GM23338 (cell line): ENCODE measurements around the gene NFIA. TPM values are rescaled to one million over a fixed set of nuclear protein-coding genes. Genes with fewer than 3 reads are reported as not detected.

Experiments
- ATAC-seq: fragments of 200-7000 bp; cut with Tn5 transposase; 3 replicates; pipeline ENCODE4 v1.9.1; 2020
- DNase-seq: peaks from one replicate; pipeline ENCODE4 v3.0.0-alpha.2; 2015; ENCODE audit warnings: low spot score
- H2AFZ ChIP-seq: fragments of 200-600 bp; sonication (generic); 2 replicates; pipeline ENCODE4 v1.8.0; 2016; ENCODE audit warnings: antibody characterized with exemption, mild to moderate bottlenecking, moderate library complexity
- H3F3A ChIP-seq: fragments of 200-600 bp; sonication (generic); replicated peaks from 2 replicates; pipeline ENCODE4 v1.8.0; 2017; ENCODE audit warnings: antibody characterized with exemption, mixed run types, low read depth
- H3K27ac ChIP-seq: fragments of 200-600 bp; sonication (generic); 2 replicates; pipeline ENCODE4 v1.6.1; 2016; ENCODE audit warnings: low read depth
- H3K27me3 ChIP-seq: fragments of 200-600 bp; sonication (generic); 2 replicates; pipeline ENCODE4 v1.8.0; 2016; ENCODE audit warnings: mild to moderate bottlenecking, mixed run types, moderate library complexity; ENCODE audit not compliant: insufficient read depth
- H3K36me3 ChIP-seq: fragments of 200-600 bp; sonication (generic); 2 replicates; pipeline ENCODE4 v1.8.0; 2016; ENCODE audit warnings: mild to moderate bottlenecking; ENCODE audit not compliant: insufficient read depth
- H3K4me1 ChIP-seq: fragments of 200-600 bp; sonication (generic); 2 replicates; pipeline ENCODE4 v1.8.0; 2016; ENCODE audit warnings: mild to moderate bottlenecking, moderate library complexity; ENCODE audit not compliant: insufficient read depth
- H3K4me2 ChIP-seq: fragments of 200-600 bp; sonication (generic); 2 replicates; pipeline ENCODE4 v1.7.1; 2017; ENCODE audit warnings: mixed run types
- H3K4me3 ChIP-seq: fragments of 200-600 bp; sonication (generic); 2 replicates; pipeline ENCODE4 v1.6.1; 2016; ENCODE audit warnings: mixed run types
- H3K79me2 ChIP-seq: fragments of 200-600 bp; sonication (generic); replicated peaks from 2 replicates; pipeline ENCODE4 v1.8.0; 2017; ENCODE audit warnings: mild to moderate bottlenecking; ENCODE audit not compliant: insufficient read depth
- H3K9me2 ChIP-seq: fragments of 200-600 bp; sonication (generic); 2 replicates; pipeline ENCODE4 v1.8.0; 2017; ENCODE audit not compliant: insufficient read depth
- H4K20me1 ChIP-seq: fragments of 200-600 bp; sonication (generic); replicated peaks from 2 replicates; pipeline ENCODE4 v1.8.0; 2017; ENCODE audit warnings: mild to moderate bottlenecking; ENCODE audit not compliant: insufficient read depth
- H3K27ac Mint-ChIP-seq: 2 replicates; pipeline ENCODE4 v1.8.0; 2020; ENCODE audit warnings: inconsistent platforms, mild to moderate bottlenecking, moderate library complexity, mixed read lengths
- H3K27me3 Mint-ChIP-seq: 3 replicates; pipeline ENCODE4 v1.8.0; 2022; ENCODE audit warnings: low read depth, mild to moderate bottlenecking, moderate library complexity, mixed read lengths, inconsistent platforms; ENCODE audit not compliant: insufficient read depth, poor library complexity
- H3K36me3 Mint-ChIP-seq: 3 replicates; pipeline ENCODE4 v1.8.0; 2021; ENCODE audit warnings: low read depth, mild to moderate bottlenecking, inconsistent platforms, moderate library complexity, mixed read lengths
- H3K4me1 Mint-ChIP-seq: 3 replicates; pipeline ENCODE4 v1.8.0; 2020; ENCODE audit warnings: mild to moderate bottlenecking, inconsistent platforms, mixed read lengths
- H3K4me3 Mint-ChIP-seq: 3 replicates; pipeline ENCODE4 v1.8.0; 2021; ENCODE audit warnings: moderate library complexity, mild to moderate bottlenecking, inconsistent platforms, mixed read lengths
- H3K9me3 Mint-ChIP-seq: 3 replicates; pipeline ENCODE4 v1.8.0; 2020; ENCODE audit warnings: moderate library complexity, mild to moderate bottlenecking, inconsistent platforms, mixed read lengths
- CREB1 ChIP-seq: fragments of 250-450 bp; sonication (Bioruptor Pico); IDR thresholded peaks from 2 replicates; pipeline ENCODE4 v1.5.0; 2020; ENCODE audit warnings: low read depth, mild to moderate bottlenecking, moderate library complexity
- JUNB ChIP-seq: IDR thresholded peaks from one replicate; pipeline ENCODE4 v1.6.1; 2016; ENCODE audit warnings: antibody characterized with exemption; ENCODE audit not compliant: unreplicated experiment
- NANOG ChIP-seq: IDR thresholded peaks from 2 replicates; pipeline ENCODE4 v1.6.1; 2016; ENCODE audit warnings: antibody characterized with exemption, borderline replicate concordance
- POLR2AphosphoS5 ChIP-seq: IDR thresholded peaks from 2 replicates; pipeline ENCODE4 v1.6.1; 2016; ENCODE audit warnings: antibody characterized with exemption, low read depth
- STAT1 ChIP-seq: IDR thresholded peaks from one replicate; pipeline ENCODE4 v1.6.1; 2016; ENCODE audit warnings: antibody characterized with exemption; ENCODE audit not compliant: unreplicated experiment
- ZNF114 ChIP-seq: fragments of 250-450 bp; sonication (Bioruptor Pico); IDR thresholded peaks from 2 replicates; pipeline ENCODE4 v1.5.0; 2020; ENCODE audit warnings: mild to moderate bottlenecking, moderate library complexity
- polyA plus RNA-seq: library from polyadenylated mRNA; unstranded; fragments of >200 nt; fragmentation: Nextera tagmentation; extraction: Ambion mirVana; gene quantifications from 2 replicates; pipeline ENCODE4 v1.2.1, GENCODE V29; 2016
- total RNA-seq: library from RNA; depleted of rRNA; stranded (reverse); fragments of >200 nt; shearing (Covaris generic); gene quantifications from 2 replicates; pipeline ENCODE4 v1.2.3, GENCODE V29; 2014
- TF ChIP-seq, protein P1 (sequence below): fragments of 250-450 bp; sonication (Bioruptor Pico); IDR thresholded peaks from 2 replicates; pipeline ENCODE4 v1.5.0; 2020; ENCODE audit warnings: mild to moderate bottlenecking, moderate library complexity
- TF ChIP-seq, protein P2 (sequence below): IDR thresholded peaks from 2 replicates; pipeline ENCODE4 v1.6.1; 2016; ENCODE audit warnings: antibody characterized with exemption
- TF ChIP-seq, protein P3 (sequence below), 2 experiments: fragments of 200-600 bp in 1 of 2; sonication (generic) in 1 of 2; conservative IDR thresholded peaks; 2 replicates each; pipeline versions ENCODE4 v1.5.1 to v1.6.1; 2016 to 2017; ENCODE audit warnings: antibody characterized with exemption in 2 of 2, low read depth in 2 of 2, mild to moderate bottlenecking in 2 of 2, moderate library complexity in 1 of 2

The NFIA gene
- total and polyA plus RNA-seq, 2 experiments from 2014 or later, result 0.97 to 2.3 TPM

- Histone ChIP-seq H3K27ac (no peak overlapping the region), H3K4me3 (no peak overlapping the region), H3K27me3 (no peaks in the 10 kb centered on the region), H3K36me3 (no peaks in the 10 kb centered on the region), H4K20me1 (no peaks in the 10 kb centered on the region), H3K9me2 (no peaks in the 10 kb centered on the region), H3K4me1 (peaks cover 14% of the 10 kb centered on the region; the same call in 1 of the 2 replicates), H3K79me2 (no peaks in the 10 kb centered on the region), H3F3A (no peaks in the 10 kb centered on the region), H3K4me2 (no peak overlapping the region), H2AFZ (no peak overlapping the region)
- Mint-ChIP-seq H3K36me3 (no peaks in the 10 kb centered on the region), H3K4me3 (no peak overlapping the region), H3K4me1 (peaks cover 36% of the 10 kb centered on the region), H3K27me3 (no peaks in the 10 kb centered on the region), H3K9me3 (no peaks in the 10 kb centered on the region), H3K27ac (no peak overlapping the region)
- ATAC-seq (no peak), DNase-seq (no peak)
- TF ChIP-seq POLR2AphosphoS5, result no peak
- no peak for TF ChIP-seq CREB1 (CRISPR knock-in tag)
- no peak for TF ChIP-seq ZNF114 (CRISPR knock-in tag)
- TF ChIP-seq, protein P1, sequence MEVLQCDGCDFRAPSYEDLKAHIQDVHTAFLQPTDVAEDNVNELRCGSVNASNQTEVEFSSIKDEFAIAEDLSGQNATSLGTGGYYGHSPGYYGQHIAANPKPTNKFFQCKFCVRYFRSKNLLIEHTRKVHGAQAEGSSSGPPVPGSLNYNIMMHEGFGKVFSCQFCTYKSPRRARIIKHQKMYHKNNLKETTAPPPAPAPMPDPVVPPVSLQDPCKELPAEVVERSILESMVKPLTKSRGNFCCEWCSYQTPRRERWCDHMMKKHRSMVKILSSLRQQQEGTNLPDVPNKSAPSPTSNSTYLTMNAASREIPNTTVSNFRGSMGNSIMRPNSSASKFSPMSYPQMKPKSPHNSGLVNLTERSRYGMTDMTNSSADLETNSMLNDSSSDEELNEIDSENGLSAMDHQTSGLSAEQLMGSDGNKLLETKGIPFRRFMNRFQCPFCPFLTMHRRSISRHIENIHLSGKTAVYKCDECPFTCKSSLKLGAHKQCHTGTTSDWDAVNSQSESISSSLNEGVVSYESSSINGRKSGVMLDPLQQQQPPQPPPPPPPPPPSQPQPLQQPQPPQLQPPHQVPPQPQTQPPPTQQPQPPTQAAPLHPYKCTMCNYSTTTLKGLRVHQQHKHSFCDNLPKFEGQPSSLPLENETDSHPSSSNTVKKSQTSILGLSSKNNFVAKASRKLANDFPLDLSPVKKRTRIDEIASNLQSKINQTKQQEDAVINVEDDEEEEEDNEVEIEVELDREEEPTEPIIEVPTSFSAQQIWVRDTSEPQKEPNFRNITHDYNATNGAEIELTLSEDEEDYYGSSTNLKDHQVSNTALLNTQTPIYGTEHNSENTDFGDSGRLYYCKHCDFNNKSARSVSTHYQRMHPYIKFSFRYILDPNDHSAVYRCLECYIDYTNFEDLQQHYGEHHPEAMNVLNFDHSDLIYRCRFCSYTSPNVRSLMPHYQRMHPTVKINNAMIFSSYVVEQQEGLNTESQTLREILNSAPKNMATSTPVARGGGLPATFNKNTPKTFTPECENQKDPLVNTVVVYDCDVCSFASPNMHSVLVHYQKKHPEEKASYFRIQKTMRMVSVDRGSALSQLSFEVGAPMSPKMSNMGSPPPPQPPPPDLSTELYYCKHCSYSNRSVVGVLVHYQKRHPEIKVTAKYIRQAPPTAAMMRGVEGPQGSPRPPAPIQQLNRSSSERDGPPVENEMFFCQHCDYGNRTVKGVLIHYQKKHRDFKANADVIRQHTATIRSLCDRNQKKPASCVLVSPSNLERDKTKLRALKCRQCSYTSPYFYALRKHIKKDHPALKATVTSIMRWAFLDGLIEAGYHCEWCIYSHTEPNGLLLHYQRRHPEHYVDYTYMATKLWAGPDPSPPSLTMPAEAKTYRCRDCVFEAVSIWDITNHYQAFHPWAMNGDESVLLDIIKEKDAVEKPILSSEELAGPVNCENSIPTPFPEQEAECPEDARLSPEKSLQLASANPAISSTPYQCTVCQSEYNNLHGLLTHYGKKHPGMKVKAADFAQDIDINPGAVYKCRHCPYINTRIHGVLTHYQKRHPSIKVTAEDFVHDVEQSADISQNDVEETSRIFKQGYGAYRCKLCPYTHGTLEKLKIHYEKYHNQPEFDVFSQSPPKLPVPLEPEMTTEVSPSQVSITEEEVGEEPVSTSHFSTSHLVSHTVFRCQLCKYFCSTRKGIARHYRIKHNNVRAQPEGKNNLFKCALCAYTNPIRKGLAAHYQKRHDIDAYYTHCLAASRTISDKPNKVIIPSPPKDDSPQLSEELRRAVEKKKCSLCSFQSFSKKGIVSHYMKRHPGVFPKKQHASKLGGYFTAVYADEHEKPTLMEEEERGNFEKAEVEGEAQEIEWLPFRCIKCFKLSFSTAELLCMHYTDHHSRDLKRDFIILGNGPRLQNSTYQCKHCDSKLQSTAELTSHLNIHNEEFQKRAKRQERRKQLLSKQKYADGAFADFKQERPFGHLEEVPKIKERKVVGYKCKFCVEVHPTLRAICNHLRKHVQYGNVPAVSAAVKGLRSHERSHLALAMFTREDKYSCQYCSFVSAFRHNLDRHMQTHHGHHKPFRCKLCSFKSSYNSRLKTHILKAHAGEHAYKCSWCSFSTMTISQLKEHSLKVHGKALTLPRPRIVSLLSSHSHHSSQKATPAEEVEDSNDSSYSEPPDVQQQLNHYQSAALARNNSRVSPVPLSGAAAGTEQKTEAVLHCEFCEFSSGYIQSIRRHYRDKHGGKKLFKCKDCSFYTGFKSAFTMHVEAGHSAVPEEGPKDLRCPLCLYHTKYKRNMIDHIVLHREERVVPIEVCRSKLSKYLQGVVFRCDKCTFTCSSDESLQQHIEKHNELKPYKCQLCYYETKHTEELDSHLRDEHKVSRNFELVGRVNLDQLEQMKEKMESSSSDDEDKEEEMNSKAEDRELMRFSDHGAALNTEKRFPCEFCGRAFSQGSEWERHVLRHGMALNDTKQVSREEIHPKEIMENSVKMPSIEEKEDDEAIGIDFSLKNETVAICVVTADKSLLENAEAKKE (CRISPR knock-in tag), result no peak
- TF ChIP-seq, protein P2, sequence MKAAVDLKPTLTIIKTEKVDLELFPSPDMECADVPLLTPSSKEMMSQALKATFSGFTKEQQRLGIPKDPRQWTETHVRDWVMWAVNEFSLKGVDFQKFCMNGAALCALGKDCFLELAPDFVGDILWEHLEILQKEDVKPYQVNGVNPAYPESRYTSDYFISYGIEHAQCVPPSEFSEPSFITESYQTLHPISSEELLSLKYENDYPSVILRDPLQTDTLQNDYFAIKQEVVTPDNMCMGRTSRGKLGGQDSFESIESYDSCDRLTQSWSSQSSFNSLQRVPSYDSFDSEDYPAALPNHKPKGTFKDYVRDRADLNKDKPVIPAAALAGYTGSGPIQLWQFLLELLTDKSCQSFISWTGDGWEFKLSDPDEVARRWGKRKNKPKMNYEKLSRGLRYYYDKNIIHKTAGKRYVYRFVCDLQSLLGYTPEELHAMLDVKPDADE, result no peak
- no peak for TF ChIP-seq STAT1
- TF ChIP-seq, protein P3, sequence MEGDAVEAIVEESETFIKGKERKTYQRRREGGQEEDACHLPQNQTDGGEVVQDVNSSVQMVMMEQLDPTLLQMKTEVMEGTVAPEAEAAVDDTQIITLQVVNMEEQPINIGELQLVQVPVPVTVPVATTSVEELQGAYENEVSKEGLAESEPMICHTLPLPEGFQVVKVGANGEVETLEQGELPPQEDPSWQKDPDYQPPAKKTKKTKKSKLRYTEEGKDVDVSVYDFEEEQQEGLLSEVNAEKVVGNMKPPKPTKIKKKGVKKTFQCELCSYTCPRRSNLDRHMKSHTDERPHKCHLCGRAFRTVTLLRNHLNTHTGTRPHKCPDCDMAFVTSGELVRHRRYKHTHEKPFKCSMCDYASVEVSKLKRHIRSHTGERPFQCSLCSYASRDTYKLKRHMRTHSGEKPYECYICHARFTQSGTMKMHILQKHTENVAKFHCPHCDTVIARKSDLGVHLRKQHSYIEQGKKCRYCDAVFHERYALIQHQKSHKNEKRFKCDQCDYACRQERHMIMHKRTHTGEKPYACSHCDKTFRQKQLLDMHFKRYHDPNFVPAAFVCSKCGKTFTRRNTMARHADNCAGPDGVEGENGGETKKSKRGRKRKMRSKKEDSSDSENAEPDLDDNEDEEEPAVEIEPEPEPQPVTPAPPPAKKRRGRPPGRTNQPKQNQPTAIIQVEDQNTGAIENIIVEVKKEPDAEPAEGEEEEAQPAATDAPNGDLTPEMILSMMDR (conservative IDR thresholded peaks at IDR 0.05; ENCODE audit: low read depth in 2 of 2), result no peak
- TF ChIP-seq JUNB, result no peak
- no peak for TF ChIP-seq NANOG
Measured at GRCh38 chr1:61156576-61157467, 74.5 kb downstream of the NFIA start.
